Measurements from ENCODE around the gene NGLY1.

GRCh38 chr3:25781145-25781757 is 2.0 kb downstream of the NGLY1 start:
- no peak for TF ChIP-seq SMAD3 (CRISPR knock-in tag; conservative IDR thresholded peaks at IDR 0.05)
- no peak for TF ChIP-seq EZH2 (IDR thresholded peaks at IDR 0.05; ENCODE audit: borderline replicate concordance, low read depth, low read length)
- no peak for TF ChIP-seq CHCHD3 (CRISPR knock-in tag; IDR thresholded peaks at IDR 0.05)
